HL-60 (cell line): ENCODE data around the gene NBDY.

Source experiments
- DNase-seq, 2 experiments: peaks; one replicate each; pipeline ENCODE4 v3.0.0-alpha.2; 2010 to 2020; ENCODE audit warnings: low read depth in 1 of 2, low spot score in 1 of 2
- H3K27ac ChIP-seq: fragments of 250-450 bp; sonication (Bioruptor Pico); replicated peaks from 2 replicates; pipeline ENCODE4 v1.5.1; 2020; ENCODE audit warnings: mild to moderate bottlenecking, moderate library complexity
- H3K27me3 ChIP-seq: fragments of 250-450 bp; sonication (Bioruptor Pico); 2 replicates; pipeline ENCODE4 v1.5.1; 2021; ENCODE audit warnings: mild to moderate bottlenecking, moderate library complexity; ENCODE audit not compliant: insufficient read depth, poor library complexity, severe bottlenecking
- H3K4me3 ChIP-seq: replicated peaks from 2 replicates; pipeline ENCODE4 v1.5.1; 2011; ENCODE audit warnings: mild to moderate bottlenecking, control low read depth, low read length; ENCODE audit not compliant: insufficient read depth
- GABPA ChIP-seq: IDR thresholded peaks from 2 replicates; pipeline ENCODE4 v1.6.1; 2012; ENCODE audit warnings: low read depth
- POLR2AphosphoS5 ChIP-seq: IDR thresholded peaks from 2 replicates; pipeline ENCODE4 v1.6.1; 2012; ENCODE audit warnings: low read depth
- SPI1 ChIP-seq: IDR thresholded peaks from 2 replicates; pipeline ENCODE4 v1.6.1; 2012; ENCODE audit warnings: low read depth, mild to moderate bottlenecking, borderline replicate concordance
- TF ChIP-seq, protein P1 (sequence below): IDR thresholded peaks from 2 replicates; pipeline ENCODE4 v1.6.1; 2012; ENCODE audit warnings: low read depth; ENCODE audit not compliant: insufficient replicate concordance
- TF ChIP-seq, protein P2 (sequence below): IDR thresholded peaks from one replicate; pipeline ENCODE4 v1.5.1; 2011; ENCODE audit warnings: low read length, control low read depth, inconsistent platforms; ENCODE audit not compliant: insufficient read depth

NBDY gene

DNA sequence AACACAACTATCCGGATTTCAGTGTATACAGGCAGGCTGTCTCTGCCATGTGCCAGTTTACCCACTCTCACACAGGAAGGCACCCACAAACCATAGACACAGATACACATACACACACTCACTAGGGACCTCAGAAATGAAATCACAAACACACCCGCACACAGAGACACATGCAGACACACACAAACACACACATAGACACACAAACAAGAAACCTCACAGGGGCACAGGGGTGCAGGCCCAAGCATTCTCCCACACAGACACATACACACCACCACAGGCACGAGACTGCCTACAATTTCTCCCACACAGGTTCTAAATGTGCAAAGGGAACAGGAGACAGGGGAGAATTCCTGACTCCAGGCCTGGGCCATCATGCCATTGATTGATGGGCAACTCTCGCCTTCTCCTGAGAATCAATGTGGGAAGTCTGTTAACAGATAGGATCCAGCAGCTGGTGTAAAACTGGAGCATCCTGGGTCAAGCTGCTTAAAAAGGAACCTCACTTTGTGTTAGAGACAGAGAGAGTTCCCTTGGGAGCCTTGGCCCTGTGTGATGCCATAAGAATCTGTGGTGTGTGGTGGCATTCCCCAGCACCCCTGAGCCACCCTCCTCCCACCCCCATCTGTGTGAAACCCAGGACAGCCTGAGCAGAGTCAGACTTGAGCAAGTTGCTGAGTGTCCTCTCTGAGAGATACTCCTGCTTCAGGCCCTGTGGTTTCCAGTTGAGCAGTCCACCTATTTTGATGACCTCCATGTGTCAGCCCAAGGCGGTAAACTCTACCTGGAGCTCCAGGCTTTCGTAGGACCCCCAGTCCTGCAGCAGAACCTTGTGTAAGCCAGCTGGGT is 33.9 kb downstream of the NBDY start:
- H3K27me3 ChIP-seq = no peaks in the 10 kb centered on the region
- no peak overlapping the region for H3K27ac ChIP-seq
- DNase-seq = no peak
- TF ChIP-seq GABPA (no peak), POLR2AphosphoS5 (no peak), SPI1 (no peak)
- TF ChIP-seq, protein P1, sequence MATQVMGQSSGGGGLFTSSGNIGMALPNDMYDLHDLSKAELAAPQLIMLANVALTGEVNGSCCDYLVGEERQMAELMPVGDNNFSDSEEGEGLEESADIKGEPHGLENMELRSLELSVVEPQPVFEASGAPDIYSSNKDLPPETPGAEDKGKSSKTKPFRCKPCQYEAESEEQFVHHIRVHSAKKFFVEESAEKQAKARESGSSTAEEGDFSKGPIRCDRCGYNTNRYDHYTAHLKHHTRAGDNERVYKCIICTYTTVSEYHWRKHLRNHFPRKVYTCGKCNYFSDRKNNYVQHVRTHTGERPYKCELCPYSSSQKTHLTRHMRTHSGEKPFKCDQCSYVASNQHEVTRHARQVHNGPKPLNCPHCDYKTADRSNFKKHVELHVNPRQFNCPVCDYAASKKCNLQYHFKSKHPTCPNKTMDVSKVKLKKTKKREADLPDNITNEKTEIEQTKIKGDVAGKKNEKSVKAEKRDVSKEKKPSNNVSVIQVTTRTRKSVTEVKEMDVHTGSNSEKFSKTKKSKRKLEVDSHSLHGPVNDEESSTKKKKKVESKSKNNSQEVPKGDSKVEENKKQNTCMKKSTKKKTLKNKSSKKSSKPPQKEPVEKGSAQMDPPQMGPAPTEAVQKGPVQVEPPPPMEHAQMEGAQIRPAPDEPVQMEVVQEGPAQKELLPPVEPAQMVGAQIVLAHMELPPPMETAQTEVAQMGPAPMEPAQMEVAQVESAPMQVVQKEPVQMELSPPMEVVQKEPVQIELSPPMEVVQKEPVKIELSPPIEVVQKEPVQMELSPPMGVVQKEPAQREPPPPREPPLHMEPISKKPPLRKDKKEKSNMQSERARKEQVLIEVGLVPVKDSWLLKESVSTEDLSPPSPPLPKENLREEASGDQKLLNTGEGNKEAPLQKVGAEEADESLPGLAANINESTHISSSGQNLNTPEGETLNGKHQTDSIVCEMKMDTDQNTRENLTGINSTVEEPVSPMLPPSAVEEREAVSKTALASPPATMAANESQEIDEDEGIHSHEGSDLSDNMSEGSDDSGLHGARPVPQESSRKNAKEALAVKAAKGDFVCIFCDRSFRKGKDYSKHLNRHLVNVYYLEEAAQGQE = no peak
- TF ChIP-seq, protein P2, sequence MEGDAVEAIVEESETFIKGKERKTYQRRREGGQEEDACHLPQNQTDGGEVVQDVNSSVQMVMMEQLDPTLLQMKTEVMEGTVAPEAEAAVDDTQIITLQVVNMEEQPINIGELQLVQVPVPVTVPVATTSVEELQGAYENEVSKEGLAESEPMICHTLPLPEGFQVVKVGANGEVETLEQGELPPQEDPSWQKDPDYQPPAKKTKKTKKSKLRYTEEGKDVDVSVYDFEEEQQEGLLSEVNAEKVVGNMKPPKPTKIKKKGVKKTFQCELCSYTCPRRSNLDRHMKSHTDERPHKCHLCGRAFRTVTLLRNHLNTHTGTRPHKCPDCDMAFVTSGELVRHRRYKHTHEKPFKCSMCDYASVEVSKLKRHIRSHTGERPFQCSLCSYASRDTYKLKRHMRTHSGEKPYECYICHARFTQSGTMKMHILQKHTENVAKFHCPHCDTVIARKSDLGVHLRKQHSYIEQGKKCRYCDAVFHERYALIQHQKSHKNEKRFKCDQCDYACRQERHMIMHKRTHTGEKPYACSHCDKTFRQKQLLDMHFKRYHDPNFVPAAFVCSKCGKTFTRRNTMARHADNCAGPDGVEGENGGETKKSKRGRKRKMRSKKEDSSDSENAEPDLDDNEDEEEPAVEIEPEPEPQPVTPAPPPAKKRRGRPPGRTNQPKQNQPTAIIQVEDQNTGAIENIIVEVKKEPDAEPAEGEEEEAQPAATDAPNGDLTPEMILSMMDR = no peak
- no peak overlapping the region for H3K4me3 ChIP-seq

DNA sequence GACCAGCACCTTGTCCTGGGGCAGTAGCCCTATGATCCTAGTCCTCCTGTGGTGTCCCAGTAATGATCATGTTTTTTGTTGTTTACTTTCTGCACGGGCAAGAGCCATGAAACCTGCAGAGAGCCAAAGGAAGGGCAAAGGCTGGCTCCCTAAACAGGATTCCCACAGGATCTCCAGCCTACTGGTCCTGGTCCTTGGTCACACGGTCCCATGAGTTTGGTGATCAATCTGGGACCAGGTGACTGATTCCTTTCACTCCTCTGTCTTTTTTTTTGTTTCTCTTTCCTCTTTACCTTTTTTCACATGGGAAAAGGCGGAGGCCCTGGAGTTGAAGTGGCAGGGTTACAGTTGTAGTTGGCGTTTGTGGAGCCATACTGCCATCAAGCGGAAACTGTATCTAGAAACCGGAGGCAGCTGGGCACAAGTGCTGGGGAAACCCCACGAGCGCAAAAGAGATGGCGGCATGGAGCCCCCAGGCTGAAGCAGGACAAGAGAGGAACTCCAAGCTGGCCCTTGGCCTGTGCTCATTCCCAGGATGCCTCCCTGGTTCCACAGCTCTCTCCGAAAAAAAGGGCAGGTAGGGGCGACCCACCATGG is 34.6 kb downstream of the NBDY start:
- peak overlapping the region; percentile 72 for H3K27ac ChIP-seq
- peak in 1 of 2 experiments; percentile 71 for DNase-seq
- no peaks in the 10 kb centered on the region for H3K27me3 ChIP-seq
- TF ChIP-seq SPI1 = no peak
- no peak for TF ChIP-seq POLR2AphosphoS5
- TF ChIP-seq, protein P1 = no peak
- no peak for TF ChIP-seq GABPA
- TF ChIP-seq, protein P2 = no peak
- H3K4me3 ChIP-seq = no peak overlapping the region

DNA sequence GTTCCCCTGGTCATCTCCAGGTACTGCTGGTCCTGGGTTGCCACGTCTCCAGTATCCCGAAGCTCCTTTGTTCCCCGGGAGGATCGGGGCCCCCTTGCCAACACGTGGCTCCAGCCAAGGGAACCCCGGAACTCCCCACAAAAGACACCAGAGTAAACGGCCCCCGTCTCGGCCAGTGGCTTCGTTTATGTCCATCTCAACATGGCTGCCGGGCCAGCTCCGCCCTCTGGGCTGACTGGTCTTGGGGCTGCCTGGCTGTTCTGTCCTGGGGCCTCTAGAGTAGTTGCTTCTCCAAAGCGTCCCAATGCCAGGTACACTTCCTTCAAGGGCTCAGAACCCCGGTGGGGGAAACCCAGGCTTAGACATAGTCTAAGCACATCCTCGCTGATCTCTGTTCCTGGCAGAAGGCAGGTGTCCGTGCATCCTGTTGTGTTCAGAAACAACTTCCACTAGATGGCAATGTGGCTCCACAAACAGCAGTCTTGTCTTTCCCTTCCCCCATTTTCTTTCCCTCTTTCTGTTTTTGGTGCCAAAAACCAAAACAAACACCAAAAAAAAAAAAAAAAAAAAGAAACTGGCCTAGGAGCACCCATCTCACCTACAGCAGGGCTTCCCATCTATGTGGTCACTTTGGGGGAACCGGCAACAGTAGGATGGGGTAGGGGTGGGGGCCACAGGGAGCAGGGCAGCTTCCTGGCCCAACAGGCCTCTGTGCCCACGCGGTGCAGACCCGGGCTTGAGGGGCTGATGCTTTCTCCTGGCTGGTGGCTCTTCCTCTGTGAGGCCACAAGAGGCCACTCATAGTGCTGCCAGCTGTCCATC is 35.3 kb downstream of the NBDY start:
- Histone ChIP-seq H3K4me3 (no peak overlapping the region), H3K27ac (peak overlapping the region; percentile 72), H3K27me3 (no peaks in the 10 kb centered on the region)
- TF ChIP-seq, protein P1 = no peak
- TF ChIP-seq GABPA = no peak
- no peak for TF ChIP-seq SPI1
- TF ChIP-seq POLR2AphosphoS5 = no peak
- TF ChIP-seq, protein P2 = no peak
- peak; percentile 35 to 83 for DNase-seq
